Measurements from ENCODE around the gene GPR135.

GRCh38 chr14:59415836-59416602 lies 49.2 kb downstream of the GPR135 start:
- TF ChIP-seq CTCF (IDR thresholded peaks at IDR 0.05) (no peak), POLR2A (IDR thresholded peaks at IDR 0.05) (no peak), POLR2AphosphoS5 (IDR thresholded peaks at IDR 0.05) (no peak)
